HG02588 (cell line): ENCODE measurements around the gene CFAP97D1.

Experiments
- ATAC-seq: cut with Tn5 transposase; IDR thresholded peaks from one replicate; pipeline ENCODE4 v1.9.1; 2021; ENCODE audit warnings: mild to moderate bottlenecking, moderate library complexity; ENCODE audit not compliant: unreplicated experiment

The CFAP97D1 gene

DNA sequence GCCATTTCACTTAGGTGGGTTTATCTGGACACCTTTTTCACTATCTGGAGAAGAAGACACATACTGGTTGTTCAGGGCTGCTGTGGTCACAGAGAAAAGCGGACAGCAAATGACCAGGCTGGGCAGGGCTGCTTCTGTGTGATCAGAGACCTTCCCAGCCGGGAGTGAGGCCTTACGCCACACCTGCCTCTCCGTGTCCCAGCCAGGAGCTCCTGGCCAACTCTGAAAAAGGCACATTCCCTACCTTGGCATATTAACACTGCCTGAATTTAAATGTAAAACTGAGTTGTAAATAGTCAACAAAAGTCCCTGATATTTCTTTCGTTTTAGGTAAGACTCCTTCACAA, 12.5 kb upstream of the CFAP97D1 start:
- ATAC-seq: no peak

DNA sequence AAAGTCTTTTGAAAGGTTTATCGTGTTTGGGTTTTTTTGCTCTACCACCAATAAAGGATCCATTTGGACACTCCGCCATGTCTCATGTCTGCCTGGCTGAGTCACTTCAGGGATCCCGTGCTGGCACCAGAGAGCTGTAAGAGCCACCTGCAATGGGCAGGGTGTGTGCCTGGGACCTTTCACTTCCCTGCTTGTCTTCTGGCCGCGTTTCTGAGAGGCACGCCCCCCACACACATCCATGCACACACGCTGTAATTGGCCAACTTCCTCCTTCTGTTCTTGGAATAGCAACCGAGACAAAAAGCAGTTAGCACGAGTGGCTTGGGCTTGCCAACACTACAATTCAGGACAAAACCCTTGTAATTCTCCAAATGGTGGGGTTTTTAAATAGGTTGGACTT, 11.9 kb upstream of the CFAP97D1 start:
- ATAC-seq: no peak

DNA sequence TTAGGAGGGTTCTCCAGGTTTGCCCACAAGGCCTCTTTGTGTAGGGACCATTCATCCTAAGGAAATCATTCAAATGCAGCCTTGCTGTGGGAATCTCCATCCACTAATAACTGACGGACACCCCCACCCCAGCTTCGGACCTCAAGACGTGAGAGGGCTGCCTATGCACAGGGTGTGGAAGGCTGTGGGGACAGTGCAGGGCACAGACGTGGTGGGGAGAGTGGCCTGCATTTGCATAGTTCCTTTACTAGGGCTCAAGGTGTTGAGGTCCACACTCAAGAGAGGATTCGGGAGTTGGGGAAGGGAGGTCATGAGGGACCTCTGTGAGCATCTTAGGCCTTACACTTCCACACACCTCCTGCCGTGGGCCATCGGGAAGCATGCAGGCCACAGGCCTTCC, 11.3 kb upstream of the CFAP97D1 start:
- no peak for ATAC-seq

DNA sequence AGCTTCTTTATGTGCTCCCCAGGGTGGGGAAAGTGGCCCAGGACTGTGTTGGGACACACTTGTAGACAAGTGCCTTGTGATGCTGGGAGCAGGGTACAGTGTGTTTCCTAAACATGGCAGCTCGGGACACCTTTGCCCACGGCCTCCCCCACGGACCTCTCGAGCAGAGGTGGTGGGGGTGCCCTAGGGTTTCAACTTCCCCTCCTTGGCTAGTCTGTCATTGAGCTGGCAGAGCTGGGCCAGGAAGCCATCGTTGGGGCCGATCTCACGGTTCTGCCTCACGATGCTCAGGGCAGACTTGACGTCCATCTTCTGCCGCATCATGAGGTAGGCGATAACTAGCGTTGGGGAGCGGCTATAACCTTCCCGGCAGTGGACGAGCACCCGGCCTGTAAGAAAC, 10.8 kb upstream of the CFAP97D1 start:
- ATAC-seq: no peak

DNA sequence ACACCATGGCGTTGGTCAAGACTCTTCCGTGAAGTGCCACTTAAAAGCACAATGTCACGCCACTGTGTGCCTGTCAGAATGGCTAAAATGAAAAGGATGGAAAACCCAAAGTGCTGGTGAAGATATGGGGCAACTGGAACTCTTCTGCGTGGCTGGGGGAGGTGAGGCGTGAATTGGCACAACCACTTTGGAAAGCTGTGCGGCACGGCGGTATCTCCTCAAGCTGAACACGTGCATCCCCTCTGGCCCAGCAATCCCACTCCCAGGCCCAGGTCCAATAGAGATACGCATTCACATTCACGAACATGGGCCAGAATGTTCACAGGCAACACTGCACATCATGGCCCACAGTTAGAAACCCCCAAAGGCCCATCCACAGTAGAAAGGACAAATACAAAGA, 10.4 kb upstream of the CFAP97D1 start:
- no peak for ATAC-seq

DNA sequence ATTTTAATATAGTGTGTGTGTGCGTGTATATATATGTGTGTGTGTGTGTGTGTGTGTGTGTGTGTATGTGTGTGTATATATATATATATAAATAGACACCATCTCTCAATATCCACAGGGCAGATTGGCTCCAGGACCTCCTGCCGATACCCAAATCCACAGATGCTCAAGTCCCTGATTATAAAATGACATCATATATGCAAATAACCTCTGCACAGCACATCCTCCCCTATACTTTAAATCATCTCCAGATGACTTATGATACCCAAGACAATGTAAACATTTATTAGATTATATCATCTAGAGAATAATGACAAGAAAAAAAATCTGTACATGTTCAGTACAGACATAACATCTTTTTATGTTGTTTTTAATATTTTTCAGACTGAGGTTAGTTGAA, 9.3 kb upstream of the CFAP97D1 start:
- ATAC-seq: no peak

DNA sequence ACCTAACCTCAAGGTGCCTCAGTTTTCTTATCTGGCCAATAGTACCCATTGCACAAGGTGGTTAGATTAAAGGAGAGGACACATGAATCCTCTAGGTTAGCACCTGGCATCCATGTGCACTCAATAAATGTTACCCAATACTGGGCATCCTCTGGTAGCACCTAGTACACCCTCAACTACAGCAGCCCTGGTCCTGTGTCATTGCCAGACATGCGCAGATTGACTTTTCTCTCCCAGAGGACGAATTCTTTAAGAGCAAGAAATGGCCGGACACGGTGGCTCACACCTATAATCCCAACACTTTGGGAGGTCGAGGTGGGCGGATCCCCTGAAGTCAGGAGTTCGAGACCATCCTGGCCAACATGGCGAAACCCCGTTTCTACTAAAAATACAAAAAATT, 8.8 kb upstream of the CFAP97D1 start:
- ATAC-seq: no peak

DNA sequence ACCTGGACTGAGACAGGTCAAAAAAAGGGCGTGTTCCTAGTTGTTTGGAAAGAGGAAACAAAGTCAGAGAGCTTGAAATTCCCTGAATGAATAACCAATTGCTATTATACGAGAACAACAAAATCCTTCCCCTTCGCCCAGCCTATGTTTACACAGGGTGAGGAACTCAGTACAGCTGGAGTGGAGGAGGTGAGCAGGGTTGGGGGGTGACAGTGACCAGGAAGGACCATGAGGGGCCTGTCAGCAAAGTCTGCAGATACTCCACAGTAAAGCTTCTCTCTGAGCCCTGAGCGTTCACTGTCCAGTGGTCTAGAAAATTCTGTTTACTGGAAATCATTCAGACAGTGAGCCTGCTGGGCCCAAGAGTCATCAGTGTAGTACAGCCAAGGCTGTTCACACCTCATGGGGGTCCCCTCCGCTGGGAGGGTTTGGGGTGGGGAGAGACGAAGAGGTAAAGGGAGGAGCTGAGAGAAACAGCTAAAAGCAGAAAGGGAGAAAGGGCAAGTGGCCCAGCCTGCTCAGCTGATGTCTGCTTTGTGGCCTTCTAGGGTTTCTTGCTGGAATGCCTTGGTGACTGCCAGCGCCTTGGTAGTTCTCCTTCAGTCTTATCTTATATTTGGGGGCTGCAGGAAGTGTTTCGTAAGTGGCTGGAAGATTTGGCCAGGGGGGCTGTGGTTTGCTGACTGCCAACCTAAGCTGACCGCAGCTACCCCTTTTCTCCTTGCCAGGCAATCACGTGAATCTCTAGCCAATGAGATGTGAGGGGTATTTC, 7.2 kb upstream of the CFAP97D1 start:
- ATAC-seq: no peak

DNA sequence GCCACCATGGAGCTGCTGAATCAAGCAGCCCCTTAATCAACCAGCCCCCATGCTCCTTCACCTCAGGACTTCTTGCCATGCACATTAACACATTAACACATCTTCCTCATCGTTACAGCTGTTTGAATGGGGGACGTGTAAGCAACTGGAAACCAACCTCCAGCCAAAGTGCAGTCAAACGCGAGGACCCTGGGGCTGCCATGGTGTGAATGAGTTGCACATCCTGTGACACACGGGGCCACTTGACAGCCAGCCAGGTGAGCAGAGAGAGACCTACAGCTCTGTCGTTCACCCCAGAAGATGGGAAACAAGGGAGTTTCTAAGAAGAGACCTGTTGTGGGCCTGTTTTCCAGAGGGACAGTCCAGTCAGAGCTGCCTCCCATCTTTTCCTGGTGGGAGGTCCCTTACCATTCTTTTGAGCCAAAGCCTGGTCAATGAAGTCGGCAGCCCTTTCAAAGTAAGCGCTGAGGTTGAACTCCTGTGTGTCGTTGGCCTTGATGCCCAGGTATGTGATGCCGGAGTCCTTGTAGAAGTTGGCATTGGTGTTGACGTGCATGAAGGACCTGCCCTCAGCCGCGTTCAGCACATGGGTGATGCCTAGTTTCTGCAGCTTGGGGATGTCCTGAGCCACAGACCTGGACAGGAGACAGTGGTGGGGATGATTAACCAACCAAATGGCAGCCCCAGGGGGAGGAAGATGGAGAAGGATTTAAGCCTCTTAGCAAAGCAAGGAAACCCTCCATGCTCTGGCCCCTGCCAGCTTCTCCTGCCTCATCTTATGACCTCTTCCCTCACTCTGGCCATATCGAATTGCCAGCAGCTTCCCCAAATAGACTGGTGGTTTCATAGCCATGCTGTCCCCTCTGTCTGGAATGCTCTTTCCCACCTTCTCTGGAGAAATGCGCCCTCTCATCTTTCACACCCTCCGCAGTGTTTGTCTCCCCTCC, 5.7 kb upstream of the CFAP97D1 start:
- ATAC-seq: no peak

DNA sequence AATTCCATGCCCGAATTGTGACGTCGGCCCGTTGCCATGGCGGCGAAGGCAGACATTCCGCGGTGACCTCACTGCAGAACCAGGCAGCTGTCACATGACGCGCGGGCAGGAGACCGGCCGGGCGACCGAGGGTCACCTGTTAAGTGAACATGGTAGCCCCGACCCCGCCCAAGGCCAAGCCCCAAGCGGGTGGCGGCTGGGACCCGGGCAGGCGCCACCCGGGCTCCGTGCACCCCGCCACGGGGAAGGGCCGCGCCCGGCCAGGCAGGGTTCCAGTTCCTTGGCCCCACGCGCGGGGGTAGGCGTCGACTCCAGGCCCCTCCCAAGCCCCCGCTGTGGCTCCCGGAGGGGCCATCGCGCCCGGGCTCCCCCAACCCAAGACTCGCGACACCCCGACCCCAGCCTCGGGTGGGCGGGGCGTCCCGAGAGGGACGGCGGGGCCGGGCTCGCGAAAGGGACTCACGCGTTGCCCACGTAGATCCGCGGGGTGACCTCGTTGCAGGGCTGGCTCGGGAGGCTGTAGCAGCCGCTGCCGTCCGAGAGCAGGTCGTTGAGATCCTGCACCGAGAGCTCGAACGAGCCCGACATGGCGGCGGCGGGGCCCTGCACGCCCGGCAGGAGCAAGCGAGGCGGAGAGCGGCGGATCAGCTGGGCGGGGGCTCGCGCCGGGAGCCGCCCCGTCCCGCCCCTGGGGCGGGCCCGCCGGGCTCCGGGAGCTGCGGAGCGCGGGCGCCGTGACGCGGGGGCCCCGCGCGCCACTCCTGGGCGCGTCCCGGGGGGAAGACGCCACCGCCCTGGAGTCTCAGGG, 1.7 kb upstream of the CFAP97D1 start, which contains the start of gene DUSP3:
DUSP3 (minus strand) TSS at position 641 of the 808 bp plus-strand sequence; CDS start at position 588, 53 bp downstream.
- ATAC-seq: peak; percentile 69

DNA sequence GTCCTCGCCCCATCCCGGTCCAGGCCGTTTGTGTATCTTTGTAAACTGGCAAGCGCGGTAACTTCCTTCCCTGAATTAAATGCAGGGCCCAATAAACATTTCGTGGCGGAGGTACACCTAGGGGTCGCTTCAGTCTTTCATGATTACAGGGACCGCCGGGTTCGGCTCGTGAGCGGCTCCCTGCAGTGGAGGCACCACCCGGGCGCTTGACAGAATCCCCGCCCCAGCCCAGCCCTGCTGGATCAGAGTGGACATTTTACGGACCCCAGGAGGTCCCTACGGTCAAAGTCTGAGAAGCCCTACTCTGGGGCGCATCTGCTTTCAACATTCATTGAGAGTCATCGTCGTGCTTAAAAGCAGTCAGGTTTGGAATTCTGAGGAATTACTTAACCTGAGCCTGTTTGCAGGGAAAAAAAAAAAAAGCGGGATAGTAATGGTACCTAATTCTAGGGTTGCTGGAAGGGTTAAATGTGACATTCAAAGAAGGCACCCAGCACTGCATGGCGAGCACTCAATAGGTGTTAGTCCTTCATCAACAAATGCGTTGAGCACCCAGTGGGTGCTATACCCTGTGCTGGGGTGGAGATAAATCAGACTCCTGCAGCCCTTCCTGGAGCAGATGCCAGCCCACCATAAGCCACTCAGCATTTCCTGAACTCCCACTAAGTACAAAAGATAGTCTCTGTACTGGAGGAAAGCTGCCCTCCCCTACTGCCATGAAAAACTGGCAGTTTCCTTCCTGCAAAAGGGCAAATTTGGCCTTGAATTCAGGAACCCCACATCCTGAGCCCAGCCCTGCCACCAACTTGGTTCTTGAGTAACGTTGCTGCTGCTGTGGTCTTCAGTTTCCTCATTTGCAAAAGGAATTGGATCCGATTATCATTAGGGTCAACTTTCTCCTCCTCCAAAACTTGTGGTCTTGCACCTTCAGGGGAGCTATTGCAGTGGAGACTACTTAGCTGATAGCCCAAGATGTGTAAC, 800 bp upstream of the CFAP97D1 start:
- no peak for ATAC-seq

DNA sequence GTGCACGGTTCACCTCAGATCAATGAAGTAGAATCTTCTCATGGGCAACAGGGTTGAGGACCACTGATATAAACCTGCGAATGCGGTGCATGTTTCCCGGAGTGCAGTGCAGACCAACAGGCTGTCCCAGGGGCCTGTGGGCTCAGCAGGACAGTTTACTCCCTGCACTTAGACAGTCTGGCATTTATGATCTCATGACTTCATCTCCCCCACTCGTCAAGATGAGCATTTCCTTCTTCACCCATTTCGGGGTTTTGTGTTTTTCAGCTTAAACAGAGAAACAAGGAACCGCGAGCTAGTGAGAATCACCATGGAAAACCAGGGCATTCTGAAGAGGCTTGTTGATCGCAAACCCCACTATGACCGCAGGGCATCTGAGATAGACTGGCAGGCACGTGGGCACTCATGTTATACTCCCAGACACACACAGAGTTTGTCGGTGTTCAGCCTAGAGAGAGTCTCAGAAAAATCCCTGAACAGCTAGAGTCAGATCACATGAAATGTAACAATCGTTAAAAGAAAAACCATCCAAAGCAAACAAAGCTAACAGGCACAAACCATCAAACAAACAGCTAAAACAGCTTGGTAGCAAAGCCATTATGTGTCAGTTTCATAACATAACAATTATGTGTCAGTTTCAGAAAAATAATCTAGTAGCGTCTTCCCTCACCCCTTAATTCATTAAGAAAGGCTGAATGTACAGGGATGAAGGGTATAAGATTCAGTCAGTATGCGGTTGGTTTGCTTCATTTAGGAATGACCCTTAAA, 2.9 kb downstream of the CFAP97D1 start:
- no peak for ATAC-seq

DNA sequence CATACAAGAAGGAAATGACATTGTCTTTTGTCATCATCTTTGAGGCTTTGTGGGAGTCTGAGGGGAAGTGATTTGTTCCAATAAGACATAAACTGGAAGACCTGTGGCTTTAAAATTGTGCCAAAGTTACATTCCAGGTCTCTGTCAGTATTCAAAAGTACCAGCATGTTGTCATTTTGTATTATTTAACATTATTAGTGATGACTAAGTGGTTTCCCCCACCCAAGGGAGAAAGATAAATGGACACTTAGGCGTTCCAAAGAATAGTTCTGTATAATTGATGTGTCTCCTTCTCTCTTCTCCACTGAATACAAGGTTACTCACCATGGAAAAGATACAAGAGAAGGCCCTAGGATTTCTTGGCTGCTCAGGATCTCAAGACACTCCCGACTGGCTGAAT, 3.8 kb downstream of the CFAP97D1 start:
- ATAC-seq: no peak

DNA sequence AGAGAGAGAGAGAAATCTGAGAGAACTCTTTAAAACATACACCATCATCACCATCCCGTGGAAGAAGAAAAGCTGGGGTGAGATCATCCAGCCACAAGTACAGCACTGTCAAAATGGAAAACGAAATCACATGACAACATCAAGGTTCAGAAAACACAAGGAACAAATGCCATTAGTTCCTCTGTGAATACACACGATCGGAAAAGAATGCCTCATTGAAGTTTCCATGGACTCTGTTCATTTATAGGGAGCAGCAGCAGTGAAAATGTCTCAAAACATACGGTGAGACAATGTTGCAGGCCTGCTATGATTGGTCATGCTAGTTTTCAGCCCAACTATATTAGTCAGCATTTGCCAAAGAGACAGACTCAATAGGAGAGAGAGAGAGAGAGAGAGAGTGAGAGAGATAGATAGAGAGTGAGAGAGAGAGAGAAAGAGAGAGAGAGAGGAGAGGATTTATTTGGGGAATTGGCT, 4.4 kb downstream of the CFAP97D1 start:
- ATAC-seq: no peak

DNA sequence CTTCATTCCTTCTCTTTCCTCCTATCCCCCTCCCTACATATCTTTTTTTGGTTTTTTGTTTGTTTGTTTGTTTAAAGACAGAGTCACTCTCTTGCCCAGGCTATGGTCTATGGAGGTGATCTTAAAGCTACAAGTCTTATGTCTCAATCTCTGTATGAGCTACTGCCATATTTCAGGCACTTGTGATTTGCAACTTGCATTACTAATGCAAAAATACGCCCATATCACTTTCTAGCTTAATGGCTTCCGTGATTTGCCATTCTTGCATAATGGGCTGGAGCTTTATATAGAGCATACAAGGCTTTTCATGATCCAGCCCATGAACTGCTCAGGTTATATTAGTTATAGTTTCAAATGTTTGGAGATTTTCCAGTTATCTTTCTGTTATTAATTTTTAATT, 7.5 kb downstream of the CFAP97D1 start:
- ATAC-seq: no peak

DNA sequence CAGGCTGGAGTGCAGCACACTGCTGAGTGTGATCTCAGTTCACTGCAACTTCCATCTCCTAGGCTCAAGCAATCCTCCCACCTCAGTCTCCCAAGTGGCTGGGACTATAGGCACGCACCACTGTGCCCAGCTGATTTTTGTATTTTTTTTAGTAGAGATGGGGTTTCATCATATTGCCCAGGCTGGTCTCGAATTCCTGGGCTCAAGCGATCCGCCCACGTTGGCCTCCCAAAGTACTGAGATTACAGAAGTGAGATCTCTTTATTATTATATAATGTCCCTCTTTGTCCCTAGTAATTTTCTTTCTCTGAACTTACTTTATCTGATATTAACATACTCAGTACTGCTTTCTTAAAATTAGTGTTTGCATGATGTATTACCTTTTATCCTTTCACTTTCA, 8.3 kb downstream of the CFAP97D1 start:
- no peak for ATAC-seq

DNA sequence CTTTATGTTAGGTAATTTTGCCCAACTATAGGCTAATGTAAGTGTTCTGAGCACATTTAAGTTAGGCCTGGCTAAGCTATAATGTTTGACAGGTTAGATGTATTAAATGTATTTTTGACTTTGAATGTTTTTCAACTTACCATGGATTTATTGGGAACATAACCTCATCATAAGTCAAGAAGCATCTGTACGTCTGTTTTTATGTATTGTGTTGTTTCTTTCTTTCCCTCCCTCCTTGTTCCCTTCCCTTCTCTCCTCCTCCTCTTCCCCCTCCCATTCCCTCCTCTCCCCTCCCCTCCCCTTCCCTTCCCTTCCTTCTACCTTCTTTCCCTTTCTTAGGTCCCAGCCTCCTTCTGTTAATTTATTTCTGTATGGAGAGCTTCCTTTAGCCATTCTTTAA, 9.2 kb downstream of the CFAP97D1 start:
- no peak for ATAC-seq

DNA sequence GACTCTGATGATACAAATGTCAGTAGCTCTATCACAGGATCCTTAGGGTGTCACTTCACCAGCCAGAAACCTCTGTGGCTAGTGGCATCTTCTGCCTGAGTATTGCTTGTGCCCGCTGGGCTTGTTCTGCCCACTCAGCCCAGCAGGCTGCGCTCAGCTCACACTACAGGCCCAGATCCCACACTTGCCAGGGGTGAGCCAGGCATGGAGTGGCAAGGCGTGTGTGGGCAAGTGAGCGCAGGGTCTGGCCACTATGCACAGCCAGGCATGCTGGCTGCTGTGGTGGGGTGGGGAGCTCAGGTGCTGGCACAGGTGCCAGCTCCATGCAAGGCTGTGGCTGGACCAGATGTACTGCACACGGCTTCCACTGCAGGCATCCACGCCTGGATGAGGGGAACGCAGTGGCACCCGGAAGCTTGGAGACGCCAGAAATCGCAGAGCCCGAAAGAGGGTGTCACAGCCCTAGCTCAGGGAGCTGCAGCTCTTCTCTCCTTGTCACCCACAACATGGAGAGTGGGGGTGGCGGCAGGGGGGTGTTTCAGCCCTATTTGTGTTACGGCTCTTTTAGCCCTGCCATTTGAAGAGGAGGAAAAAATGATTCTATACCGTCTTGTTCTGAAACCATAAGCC, 10.2 kb downstream of the CFAP97D1 start:
- ATAC-seq: no peak

DNA sequence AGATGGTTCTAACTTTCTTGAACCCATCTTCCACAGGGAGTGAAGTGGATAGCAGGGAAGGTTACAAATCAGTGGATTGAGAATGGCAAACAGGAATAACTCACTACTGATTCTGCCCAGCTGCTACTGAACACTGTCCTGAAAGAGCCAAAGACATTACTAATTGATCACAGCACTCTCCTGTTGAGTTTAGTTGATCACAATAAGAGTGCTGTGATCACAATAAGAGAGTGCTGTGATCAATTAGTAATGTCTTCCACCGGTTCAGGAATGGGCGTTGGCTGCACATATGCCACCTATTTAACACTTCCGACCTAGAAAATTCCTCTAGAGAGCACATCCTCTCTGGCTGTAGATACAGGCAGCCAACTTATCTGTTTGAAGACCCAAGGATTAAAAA, 11.4 kb downstream of the CFAP97D1 start:
- no peak for ATAC-seq
